Ovary (tissue), 9 donors: ENCODE measurements around the gene DOCK10. TPM values are rescaled to one million over a fixed set of nuclear protein-coding genes. Genes with fewer than 3 reads are reported as not detected.

ENCODE experiments used
- DNase-seq, 5 donors: peaks; one replicate each; pipeline ENCODE4 v3.0.0-alpha.2; 2019 to 2020
- H3K27ac ChIP-seq, 2 donors: fragments of 200-600 bp; one replicate each; pipeline versions ENCODE4 v1.5.1 to v1.8.0; 2019 to 2022
- H3K27me3 ChIP-seq: fragments of 200-600 bp; one replicate; pipeline ENCODE4 v1.8.0; 2022
- H3K36me3 ChIP-seq: fragments of 200-600 bp; sonication (generic); one replicate; pipeline ENCODE4 v1.5.1; 2019
- H3K4me1 ChIP-seq: one replicate; pipeline ENCODE4 v1.8.1; 2013; ENCODE audit warnings: mild to moderate bottlenecking, moderate library complexity; ENCODE audit not compliant: insufficient read depth
- H3K4me3 ChIP-seq: fragments of 200-600 bp; sonication (generic); one replicate; pipeline ENCODE4 v1.5.1; 2017
- H3K9me3 ChIP-seq, 2 donors: fragments of 200-600 bp in 1 of 2; sonication (generic) in 1 of 2; one replicate each; pipeline versions ENCODE4 v1.5.1 to v1.8.1; 2013 to 2019; ENCODE audit warnings: mild to moderate bottlenecking in 1 of 2, moderate library complexity in 1 of 2
- EP300 ChIP-seq: sonication (generic); formaldehyde crosslinking; IDR thresholded peaks from one replicate; pipeline ENCODE4 v1.6.1; 2017; ENCODE audit warnings: antibody characterized with exemption
- POLR2A ChIP-seq: fragments of 450-650 bp; IDR thresholded peaks from one replicate; pipeline ENCODE4 v1.6.1; 2017; ENCODE audit warnings: antibody characterized with exemption, mild to moderate bottlenecking, moderate library complexity
- WGBS, 3 donors: extraction: QIAGEN DNeasy Blood & Tissue Kit in 1 of 3; methylation state at CpG; one replicate each; pipeline versions ENCODE4 v1.1.5 to v1.1.7; 2013 to 2017; 5-methylcytosine and 5-hydroxymethylcytosine counted together
- intact Hi-C, 4 donors: fragments of 100-400 bp; cut with DNase I; formaldehyde crosslinking; loops; one replicate each; pipeline versions ENCODE4 v1.11.0 to v1.15.1; 2022 to 2023
- polyA plus RNA-seq, 2 donors: library from polyadenylated mRNA; stranded (reverse); fragments of 200-250 nt in 1 of 2; fragments of 350-450 nt in 1 of 2; fragmentation: Illumina TruSeq in 1 of 2; extraction: RNeasy Lipid Tissue Mini Kit (QIAGEN cat#74804) in 1 of 2; gene quantifications; one replicate each; pipeline ENCODE4 v1.2.3, GENCODE V29; 2013 to 2014
- total RNA-seq, 7 donors: library from RNA; depleted of rRNA in 2 of 7; stranded (reverse); fragments of >200 nt in 2 of 7; fragmentation: NEBNext Ultra II Directional in 3 of 7; extraction: Animal tissue kit (Norgen Biotek cat#: 25700) in 3 of 7; gene quantifications; one replicate each; pipeline versions ENCODE4 v1.1.0 to v1.2.4, GENCODE V29; 2016 to 2023
- TF ChIP-seq, protein P1 (sequence below), 3 donors: fragments of 450-650 bp in 2 of 3; fragments of 200-600 bp in 1 of 3; IDR thresholded peaks; one replicate each; pipeline versions ENCODE4 v1.5.1 to v1.8.0; 2016 to 2022; ENCODE audit warnings: antibody characterized with exemption in 3 of 3, mild to moderate bottlenecking in 1 of 3
- donor health status: DM: no; HTN: no; CAD: no; lungs with moderate emphysema.
- donor health status: DM: no; HTN: no; CAD: no.
- donor health status: Bipolar disorder and iron deficiency.
- donor health status: DM: yes; HTN: yes; CAD: no.
- donor health status: DM: no; HTN: no; CAD: no.
- donor health status: DM: yes; HTN: yes; CAD: no.

The DOCK10 gene
- total and polyA plus RNA-seq, 9 donors, result 15.3 to 42.5 (median 31.2) TPM

DNA sequence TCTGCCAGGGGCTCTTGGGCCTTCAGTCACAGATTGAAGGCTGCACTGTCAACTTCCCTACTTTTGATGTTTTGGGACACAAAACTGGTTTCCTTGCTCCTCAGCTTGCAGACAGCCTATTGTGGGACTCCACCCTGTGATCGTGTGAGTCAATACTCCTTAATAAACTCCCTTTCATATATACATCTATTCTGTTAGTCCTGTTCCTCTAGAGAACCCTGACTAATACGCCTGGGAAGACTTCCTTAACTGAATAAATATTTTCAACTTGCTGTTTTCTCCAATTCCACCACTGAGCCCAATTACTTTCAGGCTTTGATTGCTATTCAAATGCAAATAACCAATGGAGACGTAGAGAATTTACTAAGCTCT is 264.7 kb downstream of the DOCK10 start:
- no peak for DNase-seq
- intact Hi-C loops, result loop anchor here in 1 of 4 donors (10.0 kb wide), 1 partner anchor 423 kb away; no protein-coding TSS in a partner anchor
- Histone ChIP-seq H3K4me3 (no peak overlapping the region), H3K27me3 (no peaks in the 10 kb centered on the region), H3K9me3 (no peaks in the 10 kb centered on the region), H3K27ac (no peak overlapping the region), H3K4me1 (no peaks in the 10 kb centered on the region), H3K36me3 (no peaks in the 10 kb centered on the region)
- WGBS, 3 donors, result 87 to 89% (median 88%) methylated on average over 3 of the region's 3 CpGs
- TF ChIP-seq, protein P1, sequence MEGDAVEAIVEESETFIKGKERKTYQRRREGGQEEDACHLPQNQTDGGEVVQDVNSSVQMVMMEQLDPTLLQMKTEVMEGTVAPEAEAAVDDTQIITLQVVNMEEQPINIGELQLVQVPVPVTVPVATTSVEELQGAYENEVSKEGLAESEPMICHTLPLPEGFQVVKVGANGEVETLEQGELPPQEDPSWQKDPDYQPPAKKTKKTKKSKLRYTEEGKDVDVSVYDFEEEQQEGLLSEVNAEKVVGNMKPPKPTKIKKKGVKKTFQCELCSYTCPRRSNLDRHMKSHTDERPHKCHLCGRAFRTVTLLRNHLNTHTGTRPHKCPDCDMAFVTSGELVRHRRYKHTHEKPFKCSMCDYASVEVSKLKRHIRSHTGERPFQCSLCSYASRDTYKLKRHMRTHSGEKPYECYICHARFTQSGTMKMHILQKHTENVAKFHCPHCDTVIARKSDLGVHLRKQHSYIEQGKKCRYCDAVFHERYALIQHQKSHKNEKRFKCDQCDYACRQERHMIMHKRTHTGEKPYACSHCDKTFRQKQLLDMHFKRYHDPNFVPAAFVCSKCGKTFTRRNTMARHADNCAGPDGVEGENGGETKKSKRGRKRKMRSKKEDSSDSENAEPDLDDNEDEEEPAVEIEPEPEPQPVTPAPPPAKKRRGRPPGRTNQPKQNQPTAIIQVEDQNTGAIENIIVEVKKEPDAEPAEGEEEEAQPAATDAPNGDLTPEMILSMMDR (IDR thresholded peaks at IDR 0.05), result no peak
- TF ChIP-seq EP300, result no peak
- no peak for TF ChIP-seq POLR2A

DNA sequence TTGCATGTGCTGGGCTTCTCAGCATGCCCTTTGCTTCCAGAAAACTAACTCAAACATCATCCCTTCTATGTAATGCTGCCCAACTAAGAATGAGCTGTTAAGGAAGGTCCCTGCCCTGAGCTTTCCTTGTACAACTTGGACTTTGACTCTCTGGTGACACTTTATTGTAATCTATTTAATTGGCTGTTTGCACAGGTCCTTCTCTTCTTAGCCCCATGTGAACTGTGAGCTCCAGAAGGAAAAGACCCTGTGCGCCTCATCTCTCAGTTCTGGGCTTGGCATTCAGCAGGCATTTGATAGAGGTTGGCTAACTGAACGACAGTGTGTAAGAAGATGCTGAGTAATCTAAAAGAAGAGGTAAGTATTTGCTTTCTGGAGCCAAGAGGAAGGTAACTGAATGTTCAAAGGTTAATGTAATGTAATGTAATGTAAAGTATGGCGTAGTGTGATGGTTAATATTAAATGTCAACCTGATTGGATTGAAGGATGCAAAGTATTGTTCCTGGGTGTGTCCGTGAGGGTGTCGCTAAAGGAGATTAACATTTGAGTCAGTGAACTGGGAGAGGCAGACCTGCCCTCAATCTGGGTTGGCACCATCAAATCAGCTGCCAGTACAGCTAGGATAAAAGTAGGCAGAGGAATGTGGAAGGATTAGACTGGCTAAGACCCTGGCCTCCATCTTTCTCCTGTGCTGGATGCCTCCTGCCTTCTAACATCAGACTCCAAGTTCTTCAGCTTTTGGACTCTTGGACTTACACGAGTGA is 265.3 kb downstream of the DOCK10 start:
- TF ChIP-seq, protein P1 (IDR thresholded peaks at IDR 0.05), result no peak
- TF ChIP-seq POLR2A, result no peak
- no peaks in the 10 kb centered on the region for H3K27me3 ChIP-seq
- no peak for DNase-seq
- no peaks in the 10 kb centered on the region for H3K36me3 ChIP-seq
- 86 to 91% (median 90%) methylated on average over 6 of the region's 6 CpGs for WGBS, 3 donors
- H3K4me1 ChIP-seq, result no peaks in the 10 kb centered on the region
- no peak overlapping the region for H3K27ac ChIP-seq
- H3K4me3 ChIP-seq, result no peak overlapping the region
- intact Hi-C loops, result loop anchor here in 1 of 4 donors (10.0 kb wide), 1 partner anchor 422 kb away; no protein-coding TSS in a partner anchor
- no peaks in the 10 kb centered on the region for H3K9me3 ChIP-seq

DNA sequence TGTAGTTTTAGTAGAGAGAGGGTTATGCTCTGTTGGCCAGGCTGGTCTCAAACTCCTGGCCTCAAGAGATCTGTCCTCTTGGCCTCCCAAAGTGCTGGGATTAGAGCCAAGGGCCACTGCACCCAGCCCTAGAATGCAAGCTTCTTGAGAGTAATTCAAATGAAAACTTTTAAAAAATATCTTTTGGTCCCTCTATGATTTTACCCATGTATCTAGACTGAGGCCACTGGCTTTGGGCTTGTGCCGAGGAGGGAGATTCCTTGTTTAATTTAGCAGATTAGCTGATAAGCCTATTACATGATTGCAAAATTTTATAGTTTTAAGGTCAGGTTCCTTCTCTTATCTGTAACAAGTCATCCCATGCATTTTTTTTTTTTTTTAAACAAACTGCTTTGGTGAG is 266.6 kb downstream of the DOCK10 start:
- 85 to 94% (median 93%) methylated on average over 1 of the region's 1 CpG for WGBS, 3 donors
- intact Hi-C loops, result loop anchor here in 1 of 4 donors (10.0 kb wide), 1 partner anchor 421 kb away; no protein-coding TSS in a partner anchor
- Histone ChIP-seq H3K4me3 (no peak overlapping the region), H3K9me3 (no peaks in the 10 kb centered on the region), H3K27me3 (no peaks in the 10 kb centered on the region), H3K36me3 (no peaks in the 10 kb centered on the region), H3K4me1 (no peaks in the 10 kb centered on the region), H3K27ac (no peak overlapping the region)
- TF ChIP-seq EP300 (no peak), POLR2A (no peak)
- TF ChIP-seq, protein P1 (IDR thresholded peaks at IDR 0.05), result no peak
- no peak for DNase-seq

DNA sequence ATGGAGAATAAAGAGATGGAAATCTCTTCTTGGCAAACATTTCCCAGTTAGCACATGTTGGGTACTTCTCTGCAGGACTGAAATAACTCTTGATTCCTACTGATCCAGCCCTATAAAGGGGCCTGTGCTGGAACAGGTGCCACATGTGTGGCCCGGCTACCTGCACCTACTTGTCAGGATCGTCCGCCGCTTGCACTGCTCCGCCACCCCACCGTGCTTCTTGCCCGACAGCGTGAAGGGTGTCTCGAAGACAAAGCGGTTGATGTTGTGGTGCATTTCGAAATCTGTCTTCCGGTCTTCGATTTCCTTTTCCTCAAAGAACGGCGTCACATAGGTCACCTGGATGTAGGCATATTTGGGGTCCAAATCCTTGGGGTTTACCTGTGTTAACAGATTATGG is 267.5 kb downstream of the DOCK10 start:
- WGBS, 3 donors, result 97 to 99% (median 98%) methylated on average over 15 of the region's 15 CpGs
- H3K4me1 ChIP-seq, result no peaks in the 10 kb centered on the region
- TF ChIP-seq POLR2A (no peak), EP300 (no peak)
- TF ChIP-seq, protein P1 (IDR thresholded peaks at IDR 0.05), result no peak
- no peak overlapping the region for H3K27ac ChIP-seq
- H3K9me3 ChIP-seq, result no peaks in the 10 kb centered on the region
- no peaks in the 10 kb centered on the region for H3K27me3 ChIP-seq
- intact Hi-C loops, result loop anchor here in 1 of 4 donors (10.0 kb wide), 1 partner anchor 420 kb away; no protein-coding TSS in a partner anchor
- no peak overlapping the region for H3K4me3 ChIP-seq
- DNase-seq, result no peak
- no peaks in the 10 kb centered on the region for H3K36me3 ChIP-seq
